GM12891 (cell line): ENCODE data around the gene ELF4.

Experiments
- POLR2A ChIP-seq: IDR thresholded peaks from 2 replicates; pipeline ENCODE4 v1.6.1; 2011; ENCODE audit warnings: low read depth, low read length, control low read depth
- POLR2AphosphoS5 ChIP-seq: IDR thresholded peaks from 2 replicates; pipeline ENCODE4 v1.6.1; 2011; ENCODE audit warnings: low read depth, low read length, control low read depth
- TAF1 ChIP-seq: IDR thresholded peaks from 2 replicates; pipeline ENCODE4 v1.6.1; 2011; ENCODE audit warnings: low read depth, low read length, control low read depth

DNA sequence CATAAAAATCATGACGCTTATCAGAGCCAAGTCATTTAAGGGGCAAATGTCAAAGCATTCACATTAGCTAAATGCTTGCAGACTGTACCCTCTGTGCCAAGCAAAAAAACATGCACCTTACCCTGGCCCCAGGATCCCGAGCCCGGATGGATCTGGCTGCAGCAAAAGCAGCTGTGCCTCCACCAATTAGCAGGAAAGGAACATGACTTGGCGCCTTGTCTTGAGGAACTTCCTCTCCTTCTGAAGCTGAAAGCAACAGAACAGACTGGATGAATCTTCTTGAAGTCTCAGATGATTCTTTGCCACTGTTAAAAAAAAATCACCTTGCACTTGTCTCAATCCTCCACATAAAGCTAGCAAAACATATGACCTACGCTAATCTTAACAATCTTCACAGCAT, 37.3 kb upstream of the ELF4 start:
- TF ChIP-seq TAF1 (no peak), POLR2A (no peak), POLR2AphosphoS5 (no peak)
